ENCODE results near the gene PAOX.

Gene PAOX

DNA sequence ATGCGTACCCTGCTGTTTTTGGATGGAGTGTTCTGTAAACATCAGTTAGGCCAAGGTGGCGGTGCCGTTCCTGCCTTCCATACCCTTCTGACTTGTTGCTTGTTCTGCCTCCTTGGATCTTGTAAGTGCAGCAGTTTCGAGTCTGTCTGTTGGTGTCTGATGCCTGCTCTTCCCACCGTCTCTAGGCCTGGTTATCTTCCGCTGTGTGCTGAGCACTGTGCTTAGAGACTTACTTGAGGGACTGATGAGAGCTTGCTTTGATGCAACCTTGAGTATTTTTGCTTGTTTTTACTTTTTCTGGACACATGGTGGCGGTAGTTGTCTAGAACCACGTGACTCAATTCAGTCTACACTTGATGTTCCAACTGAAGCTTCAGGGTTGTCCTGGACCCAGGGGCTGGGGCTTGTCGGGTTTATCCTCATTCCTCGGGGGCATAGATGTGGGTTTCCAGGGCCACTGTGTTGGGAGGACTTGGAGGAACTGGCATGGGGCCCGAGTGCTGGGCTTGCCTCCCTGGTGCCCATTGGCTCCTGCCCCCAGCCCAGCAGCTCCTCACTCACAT, 59.7 kb downstream of the PAOX start:
- H3K4me3 ChIP-seq (ENCODE audit: low read length) = no peak overlapping the region
- no peak for TF ChIP-seq ZNF274 (IDR thresholded peaks at IDR 0.05; ENCODE audit: low read depth, low read length)

- H3K4me3 ChIP-seq (ENCODE audit: low read length) = no peak overlapping the region
- no peak for TF ChIP-seq ZNF274 (IDR thresholded peaks at IDR 0.05; ENCODE audit: low read depth, low read length)
These were observed 60.7 kb downstream of the PAOX start for GRCh38 chr10:133439517-133440461.

DNA sequence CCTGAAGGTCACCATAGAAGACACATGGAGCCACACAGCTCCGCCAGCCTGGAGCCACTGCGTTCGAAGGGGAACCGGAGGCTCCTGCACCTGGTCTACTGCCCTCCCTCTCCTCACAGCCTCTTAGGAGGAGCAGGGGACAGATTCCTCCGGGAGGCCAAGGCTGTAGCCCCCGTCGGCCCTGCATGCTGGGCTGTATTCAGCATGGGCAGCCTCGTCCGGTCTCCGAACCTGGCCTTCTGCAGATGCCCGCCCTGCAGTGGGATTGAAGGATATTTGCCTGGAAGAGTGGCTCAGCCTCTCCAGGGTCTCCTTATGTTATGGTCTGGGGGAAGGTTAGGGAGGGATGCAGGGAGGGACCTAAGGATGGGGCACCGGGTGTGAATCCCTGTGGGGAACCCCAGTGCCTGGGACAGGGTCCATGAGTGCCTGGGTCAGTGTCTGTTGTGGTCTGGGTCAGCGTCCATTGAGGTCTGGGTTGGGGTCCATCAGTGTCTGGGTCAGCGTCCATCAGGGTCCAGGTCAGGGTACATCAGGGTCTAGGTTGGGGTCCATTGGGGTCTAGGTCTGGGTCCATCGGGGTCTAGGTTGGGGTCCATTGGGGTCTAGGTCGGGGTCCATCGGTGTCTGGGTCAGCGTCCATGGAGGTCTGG, 61.7 kb downstream of the PAOX start:
- TF ChIP-seq ZNF274 (IDR thresholded peaks at IDR 0.05; ENCODE audit: low read depth, low read length) = no peak

More for the DNA sequence above, 61.7 kb downstream of the PAOX start:
- H3K4me3 ChIP-seq (ENCODE audit: low read length) = no peak overlapping the region
